Measurements from ENCODE around the gene DTNB.
A peak's percentile ranks its signal among the peaks of the same experiment; 100 is the strongest.

The DTNB gene

DNA sequence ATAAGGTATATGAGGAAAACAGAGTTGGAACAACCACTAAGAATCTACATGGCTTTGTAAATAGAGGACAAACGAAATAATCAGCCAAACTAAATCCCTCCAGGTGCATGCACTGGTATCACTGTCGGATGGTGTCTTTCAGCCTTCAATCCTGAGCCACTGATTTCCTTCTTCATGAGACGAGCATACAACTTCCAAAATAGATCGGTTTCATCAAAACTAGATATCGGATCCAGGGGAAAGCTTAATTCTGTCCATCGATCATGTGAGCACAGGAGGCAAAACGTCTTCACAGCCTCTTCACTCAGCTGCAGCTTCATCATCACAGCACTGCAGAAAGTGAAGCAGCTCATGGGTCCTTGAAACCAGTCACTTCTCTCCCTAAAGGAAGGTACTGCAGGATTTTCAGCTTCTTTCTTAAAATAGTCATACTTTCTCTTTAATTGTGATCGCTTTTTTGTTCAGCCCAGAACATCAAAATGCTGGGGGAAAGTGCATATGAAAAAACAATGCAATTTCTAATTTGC lies 80.5 kb downstream of the DTNB start:
- DNase-seq (ENCODE audit: extremely low read depth in 1 of 2, low read depth in 1 of 2) = no peak

DNA sequence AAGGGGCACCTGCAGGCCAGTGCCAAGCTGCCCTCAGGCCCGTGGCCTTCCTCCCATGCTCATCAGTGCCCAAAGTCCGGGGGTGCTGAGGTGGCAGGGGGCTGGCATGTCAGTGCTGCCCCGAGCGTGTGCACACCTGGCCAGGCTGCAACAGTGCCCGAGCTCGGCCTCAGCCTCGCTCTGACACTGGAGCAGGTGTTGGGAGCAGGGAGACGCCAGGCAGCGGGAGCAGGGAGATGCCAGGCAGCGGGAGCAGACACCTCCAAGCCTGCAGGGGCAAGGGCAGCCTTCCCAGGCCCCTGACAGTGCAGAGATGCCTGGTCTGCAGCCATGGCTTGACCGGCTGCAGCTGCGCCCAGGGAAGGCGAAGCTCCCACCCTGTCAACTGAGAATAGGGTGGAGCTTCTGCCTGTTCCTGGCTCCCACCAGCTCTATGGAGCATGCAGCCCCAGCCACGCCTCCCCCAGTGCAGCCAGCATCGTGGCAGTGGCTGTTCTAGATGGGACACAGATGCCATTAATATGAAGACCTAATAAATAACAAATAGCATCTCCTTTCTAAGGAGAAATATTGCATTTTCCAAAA lies 82.4 kb downstream of the DTNB start:
- DNase-seq (ENCODE audit: extremely low read depth in 1 of 2, low read depth in 1 of 2) = no peak

DNA sequence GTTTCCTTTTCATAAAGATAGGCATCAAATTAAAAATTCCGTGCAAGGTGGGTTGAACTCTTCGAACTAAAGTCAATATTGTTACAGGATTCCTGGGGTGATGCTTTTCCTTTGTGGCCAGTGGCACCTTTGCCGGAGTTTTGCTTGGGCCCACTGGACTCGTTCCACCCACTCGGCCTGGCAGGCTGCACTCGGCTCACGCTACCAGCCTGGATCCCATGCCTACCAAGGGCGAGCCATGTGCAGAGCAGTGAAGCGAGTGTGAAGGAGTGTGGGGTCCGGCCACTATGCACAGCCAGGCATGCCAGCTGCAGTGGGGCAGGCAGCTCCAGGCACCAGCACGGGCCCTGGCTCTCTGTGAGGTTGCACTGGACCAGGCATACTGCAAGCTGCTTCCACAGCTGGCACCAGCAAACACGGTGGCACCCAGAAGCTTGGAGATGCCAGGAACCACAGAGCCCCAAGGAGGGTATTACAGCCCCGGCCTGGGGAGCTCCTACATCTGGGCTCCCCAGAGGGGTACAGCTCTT lies 83.6 kb downstream of the DTNB start:
- DNase-seq (ENCODE audit: extremely low read depth in 1 of 2, low read depth in 1 of 2) = no peak

DNA sequence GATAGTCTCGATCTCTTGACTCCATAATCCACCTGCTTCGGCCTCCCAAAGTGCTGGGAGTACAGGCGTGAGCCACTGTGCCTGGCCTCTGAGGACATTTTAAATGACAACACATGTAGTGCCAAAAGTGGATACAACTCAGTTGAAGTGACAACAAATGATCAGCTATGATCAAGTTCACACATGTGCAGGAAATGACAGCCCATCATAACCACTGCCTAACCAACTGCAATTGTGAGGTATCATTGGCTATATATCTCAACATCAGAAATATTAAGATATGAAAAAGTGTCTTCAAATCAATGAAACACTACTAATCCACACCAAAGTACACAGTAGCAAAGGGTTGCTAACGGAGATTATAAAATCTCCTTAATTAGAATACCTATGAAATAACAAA lies 84.8 kb downstream of the DTNB start:
- no peak for DNase-seq (ENCODE audit: extremely low read depth in 1 of 2, low read depth in 1 of 2)

DNA sequence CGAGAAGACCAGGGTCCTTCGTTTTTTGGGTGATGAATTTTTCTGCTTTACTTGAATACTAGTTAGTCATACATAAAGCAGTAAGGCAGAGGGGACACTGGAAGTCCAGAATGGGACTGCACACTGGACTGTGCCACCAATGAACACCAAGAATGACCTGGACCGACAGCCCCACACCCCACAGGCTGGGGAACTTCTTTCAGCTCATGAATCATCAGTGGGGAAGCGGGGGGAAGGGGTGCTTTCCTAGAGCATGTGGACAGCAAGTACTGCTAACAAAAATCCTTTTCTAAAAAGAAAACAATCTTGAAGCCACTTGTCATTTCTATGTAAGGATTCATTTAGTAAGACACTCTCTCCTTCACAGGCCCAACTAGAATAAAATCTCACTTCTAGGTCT lies 86.0 kb downstream of the DTNB start:
- peak in 1 of 2 donors; percentile 35 for DNase-seq (ENCODE audit: extremely low read depth in 1 of 2, low read depth in 1 of 2)

DNA sequence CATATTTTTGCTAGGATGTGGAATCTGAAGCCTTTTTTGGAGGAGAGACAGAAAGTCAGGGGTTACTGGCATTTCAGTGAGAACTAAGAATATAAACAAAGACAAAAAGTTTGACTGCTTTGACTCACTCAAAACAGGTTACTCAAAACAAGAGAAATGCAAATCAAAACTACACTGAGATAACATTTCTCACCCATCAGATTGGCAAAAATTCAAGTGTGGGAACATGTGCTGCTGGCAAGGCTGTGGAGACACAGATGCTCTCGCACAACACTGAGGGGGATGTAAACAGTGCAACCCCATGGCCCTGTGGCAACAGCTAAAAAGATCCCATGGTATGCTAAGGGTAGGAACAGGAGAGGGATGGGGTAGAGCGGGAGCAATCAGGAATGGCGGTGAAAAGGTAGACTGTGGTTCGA lies 86.6 kb downstream of the DTNB start:
- DNase-seq (ENCODE audit: extremely low read depth in 1 of 2, low read depth in 1 of 2) = peak in 1 of 2 donors; percentile 20

DNA sequence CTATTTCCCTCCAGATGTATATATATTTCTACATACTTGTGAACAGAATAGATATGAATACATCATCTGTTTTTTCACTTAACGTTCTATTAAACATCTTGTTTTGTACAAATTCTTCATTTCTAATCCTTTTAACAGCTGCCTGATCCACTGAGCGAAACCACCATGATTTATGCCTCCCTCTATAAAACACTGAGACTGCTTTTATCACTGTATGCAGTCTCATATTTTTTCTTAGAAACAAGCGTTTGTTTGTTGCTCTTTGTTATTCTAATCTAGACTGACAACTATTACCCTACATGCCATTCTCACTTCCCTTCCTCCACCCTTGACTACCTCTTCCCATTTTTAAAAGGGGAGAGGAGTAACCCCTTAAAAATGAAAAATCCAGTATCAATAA lies 88.2 kb downstream of the DTNB start:
- no peak for DNase-seq (ENCODE audit: extremely low read depth in 1 of 2, low read depth in 1 of 2)

DNA sequence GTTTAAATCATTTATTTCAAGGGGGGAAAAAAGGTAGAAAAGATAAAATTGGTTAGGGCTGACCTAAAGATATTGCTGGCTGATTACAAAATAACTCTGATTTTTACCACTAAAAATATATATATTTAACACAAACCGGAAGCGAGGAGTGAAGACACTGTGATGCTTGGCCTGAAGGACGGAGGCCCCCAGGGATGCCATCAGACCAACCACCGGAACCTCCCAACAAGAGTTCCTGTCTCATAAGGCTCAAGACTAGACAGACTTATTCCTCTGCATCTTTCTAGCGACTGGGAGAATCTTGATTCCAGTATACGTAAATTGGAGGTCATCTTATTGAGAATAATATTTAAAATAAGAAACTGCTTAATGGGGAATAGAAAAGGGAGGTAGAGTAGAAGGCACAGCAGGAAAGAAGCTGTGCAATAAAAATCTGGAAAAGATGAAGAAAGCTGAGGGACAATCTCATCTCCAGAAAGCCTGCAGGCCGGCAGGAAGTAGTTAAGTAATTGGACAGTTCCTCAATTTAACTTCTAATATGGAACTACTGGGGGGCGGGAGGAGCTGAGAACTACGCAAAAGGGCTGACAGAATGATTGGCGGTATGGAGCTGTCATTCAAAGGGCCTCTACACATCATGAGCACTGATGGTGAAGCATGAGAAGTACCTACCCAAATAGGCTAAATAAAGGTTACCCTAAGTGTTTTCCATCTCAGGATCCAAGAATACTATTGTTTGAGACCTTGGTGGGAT lies 91.1 kb downstream of the DTNB start:
- DNase-seq (ENCODE audit: extremely low read depth in 1 of 2, low read depth in 1 of 2) = no peak

DNA sequence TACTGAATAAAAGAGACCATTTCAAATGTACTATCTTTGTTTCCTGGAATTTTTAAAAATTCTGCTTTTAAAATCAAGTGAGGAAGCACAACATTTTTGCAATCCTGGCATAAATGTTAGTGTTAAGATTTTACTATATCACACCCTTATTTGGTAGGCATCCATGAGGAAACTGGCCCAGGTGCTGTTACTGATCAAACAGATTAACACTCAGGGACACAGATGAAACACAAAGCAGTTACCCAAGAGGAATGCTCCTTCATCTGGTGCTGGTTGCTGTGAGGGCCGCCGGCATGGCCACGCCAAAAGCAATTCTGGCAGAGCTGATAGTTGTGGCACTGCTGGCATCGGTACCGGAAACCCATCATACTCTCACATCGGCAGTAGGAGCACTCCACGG lies 96.8 kb downstream of the DTNB start:
- no peak for DNase-seq (ENCODE audit: extremely low read depth in 1 of 2, low read depth in 1 of 2)

DNA sequence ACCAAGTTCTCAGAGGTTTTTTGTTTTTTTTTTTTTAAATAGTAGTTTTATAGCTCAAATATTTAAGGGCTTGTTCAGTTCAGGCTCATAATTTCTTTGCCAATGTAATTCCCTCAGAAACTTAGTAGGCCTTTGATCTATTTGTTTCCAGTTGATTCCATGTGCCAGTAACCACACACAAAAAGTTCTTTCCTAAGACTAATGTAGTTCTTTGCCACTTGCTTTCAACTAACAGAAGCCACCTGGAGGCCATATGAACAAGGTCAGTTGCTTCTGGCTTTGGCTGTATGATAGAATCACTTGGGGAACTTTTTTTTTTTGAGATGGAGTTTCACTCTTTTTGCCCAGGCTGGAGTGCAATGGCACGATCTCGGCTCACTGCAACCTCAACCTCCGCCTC lies 100.7 kb downstream of the DTNB start:
- no peak for DNase-seq (ENCODE audit: extremely low read depth in 1 of 2, low read depth in 1 of 2)

DNA sequence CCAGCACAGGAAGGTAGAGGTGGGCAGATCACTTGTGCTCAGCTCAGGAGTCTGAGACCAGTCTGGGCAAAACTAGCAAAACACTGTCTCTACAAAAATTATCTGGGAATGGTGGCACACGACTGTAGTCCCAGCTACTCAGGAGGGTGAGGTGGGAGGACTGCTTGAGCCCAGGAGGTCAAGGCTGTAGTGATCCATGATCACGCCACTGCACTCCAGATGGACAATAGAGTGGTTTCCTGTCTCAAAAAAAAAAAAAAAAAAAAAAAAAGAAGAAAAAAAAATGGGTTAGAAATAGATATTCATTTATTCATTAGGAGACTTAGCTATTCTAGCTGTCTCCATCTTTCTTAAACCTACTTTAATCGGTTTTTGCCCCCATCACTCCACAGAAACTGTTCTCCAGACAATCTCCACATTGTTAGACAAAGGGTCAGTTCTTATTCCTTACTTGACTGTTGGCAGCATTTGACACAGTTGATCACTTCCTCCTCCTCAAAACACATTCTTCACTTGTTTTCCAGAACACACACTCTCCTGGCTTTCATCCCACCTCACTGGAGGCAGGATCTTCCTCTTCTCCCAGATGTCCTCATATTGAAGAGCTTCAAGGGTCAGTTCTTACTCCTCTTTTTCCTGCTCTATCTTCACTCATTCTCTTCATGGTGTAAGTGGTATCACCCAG lies 103.1 kb downstream of the DTNB start:
- no peak for DNase-seq (ENCODE audit: extremely low read depth in 1 of 2, low read depth in 1 of 2)

DNA sequence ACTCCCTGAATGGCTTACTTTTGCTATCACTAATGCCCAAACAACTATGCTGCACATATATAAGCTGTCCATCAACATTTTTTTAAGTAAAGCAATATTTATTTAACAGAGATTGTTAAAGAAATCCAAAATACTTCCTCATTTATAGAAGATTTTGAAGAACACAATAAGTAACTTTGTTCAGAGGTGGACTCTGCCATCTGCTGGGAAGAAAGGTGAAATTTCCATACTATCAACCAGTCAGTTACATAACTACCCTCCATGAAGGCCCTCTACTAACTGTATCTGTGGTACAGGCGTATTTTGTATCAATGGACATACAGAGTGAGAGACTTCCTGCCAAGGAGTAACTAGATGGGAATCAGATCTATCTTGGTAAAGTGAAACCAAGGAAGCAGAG lies 106.0 kb downstream of the DTNB start:
- DNase-seq (ENCODE audit: extremely low read depth in 1 of 2, low read depth in 1 of 2) = no peak

DNA sequence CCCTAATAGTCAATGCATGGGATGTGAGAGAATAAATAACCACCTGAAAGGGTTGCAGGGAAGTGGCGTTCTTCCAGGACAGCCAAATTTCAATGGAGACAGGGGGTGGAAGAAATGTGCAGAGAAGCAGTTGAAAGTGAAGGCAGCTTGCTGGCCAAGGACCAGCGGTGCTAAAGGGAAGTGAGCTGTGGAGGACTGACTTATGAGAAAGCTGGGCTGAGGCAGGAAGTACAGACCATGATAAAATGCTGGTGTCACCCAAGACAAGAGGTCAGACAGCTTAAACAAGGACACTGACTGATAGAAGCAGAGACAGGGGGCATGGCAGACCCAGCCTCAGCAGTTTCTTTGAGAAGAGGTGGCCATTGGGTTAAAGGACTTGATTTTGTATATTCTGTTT lies 106.7 kb downstream of the DTNB start:
- DNase-seq (ENCODE audit: extremely low read depth in 1 of 2, low read depth in 1 of 2) = no peak

DNA sequence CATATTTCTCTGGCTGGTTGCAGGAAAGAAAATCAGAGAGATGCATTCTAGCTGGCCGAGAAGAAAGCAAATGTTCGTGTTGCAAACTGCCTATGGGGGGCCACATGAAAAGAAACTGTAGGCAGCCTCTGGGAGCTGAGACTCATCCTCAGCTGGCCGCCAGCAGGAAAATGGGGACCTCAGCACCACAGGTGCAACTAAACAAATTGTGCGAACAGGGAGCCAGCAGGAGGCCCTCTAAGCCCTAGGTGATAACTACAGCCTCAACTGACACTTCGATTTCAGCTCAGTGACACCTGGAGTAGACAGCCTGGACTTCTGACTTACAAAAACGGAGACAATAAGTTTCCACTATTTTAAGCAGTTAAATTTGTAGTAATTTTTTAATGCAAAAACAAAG lies 107.3 kb downstream of the DTNB start:
- DNase-seq (ENCODE audit: extremely low read depth in 1 of 2, low read depth in 1 of 2) = no peak

DNA sequence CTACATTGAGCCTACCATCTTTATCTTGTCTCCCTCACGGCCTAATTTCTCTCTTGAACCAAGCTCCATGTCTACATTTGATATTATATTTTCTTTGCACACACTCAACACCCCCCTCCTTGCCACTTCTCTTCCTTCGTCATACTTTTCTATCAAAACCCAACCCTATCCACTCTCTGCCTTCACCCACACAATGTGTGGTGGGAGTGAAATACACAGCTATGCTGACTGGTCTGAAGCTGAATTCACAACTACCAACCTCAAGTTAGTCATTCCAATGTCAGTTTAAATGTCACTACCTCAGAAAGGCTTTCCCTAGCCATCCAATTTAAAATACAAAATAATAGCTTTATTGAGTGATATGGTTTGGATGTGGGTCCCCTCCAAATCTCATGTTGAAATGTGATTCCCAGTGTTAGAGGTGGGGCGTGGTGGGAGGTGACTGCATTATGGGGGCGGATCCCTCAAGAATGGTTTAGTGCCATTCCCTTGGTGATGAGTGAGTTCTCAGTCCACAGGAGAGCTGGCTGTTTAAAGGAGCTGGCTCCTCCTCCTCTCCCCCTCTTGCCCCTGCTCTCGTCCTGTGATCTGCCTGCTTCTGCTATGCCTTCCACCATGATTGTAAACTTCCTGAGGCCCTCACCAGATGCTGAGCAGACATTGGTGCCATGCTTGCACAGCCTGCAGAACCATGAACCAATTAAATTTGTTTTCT lies 112.1 kb downstream of the DTNB start:
- DNase-seq (ENCODE audit: extremely low read depth in 1 of 2, low read depth in 1 of 2) = peak; percentile 8 to 37

DNA sequence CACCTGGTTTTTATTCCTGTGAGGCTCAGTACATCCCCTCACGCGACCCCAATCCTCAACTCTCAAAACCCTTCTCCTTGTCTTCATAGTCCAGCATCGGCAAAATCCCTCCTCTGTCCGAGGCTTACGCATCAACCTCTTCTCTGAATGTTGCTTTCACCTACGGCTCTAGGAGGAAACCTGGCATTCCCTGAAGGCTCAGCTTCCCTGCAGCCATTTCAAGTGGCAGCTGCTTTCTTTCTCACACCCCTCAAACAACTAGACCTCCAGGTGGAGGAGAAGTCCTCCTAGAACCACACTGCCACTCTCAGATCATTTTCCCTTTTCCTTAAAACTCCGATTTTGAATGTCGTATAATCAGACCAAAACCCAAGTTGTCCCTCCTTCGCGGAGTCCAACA lies 114.2 kb downstream of the DTNB start:
- DNase-seq (ENCODE audit: extremely low read depth in 1 of 2, low read depth in 1 of 2) = no peak

DNA sequence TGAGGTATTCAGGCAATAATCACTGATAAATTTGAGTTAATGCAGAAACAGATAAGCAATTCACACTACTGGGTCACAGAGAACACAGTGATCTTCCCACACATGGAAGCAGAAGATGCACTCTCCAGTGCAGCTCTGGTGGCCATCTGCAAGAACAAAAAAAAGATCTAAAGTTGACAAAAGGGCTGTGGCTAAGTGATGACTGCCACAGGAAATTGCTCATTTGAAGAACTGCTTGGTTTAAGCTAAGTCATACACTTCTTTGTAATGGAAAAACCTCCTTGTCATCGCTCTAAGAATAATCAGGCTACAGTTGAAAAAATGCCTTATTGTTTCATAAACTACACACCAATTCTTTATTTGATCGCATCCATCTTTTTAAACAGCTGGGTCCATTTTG lies 115.1 kb downstream of the DTNB start:
- DNase-seq (ENCODE audit: extremely low read depth in 1 of 2, low read depth in 1 of 2) = peak; percentile 1 to 27

DNA sequence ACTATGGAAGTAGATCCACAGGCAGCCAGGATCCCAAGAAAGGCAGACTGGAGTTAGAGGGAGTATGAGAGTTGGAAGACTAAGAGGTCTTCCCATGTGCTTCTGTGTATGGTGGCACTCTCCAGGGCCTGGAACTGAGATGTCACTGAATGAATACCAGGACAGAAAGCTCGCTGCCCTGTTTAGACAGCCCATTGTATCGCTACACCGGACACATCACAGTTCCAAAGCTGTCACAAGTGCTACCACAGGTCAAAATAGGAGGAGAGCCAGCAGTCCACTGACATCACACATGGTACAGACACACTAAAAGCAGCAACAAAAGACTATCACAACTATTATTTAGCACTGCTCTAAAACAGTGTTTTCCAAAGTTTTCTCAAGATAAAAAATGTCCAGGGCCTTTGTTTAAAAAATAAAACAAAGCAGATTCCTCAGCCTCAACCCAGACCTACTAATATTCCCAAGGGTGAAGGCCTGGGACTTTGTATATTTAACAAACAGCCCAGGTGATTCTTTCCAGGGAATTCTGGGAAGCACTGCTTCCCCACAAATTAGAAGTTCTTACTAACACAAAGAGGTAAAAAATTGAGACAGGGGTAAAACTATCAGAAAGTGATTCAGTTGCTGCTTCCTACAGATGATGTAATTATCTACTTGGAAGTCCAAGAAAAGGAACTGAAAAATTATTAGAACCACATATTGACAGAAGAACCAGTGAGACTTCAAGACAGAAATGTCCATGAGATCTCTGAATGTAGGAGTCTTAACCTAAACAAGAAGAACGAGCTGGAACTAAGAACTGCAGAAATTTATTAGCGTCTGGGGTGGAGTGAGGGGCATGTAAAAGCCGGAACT lies 116.0 kb downstream of the DTNB start:
- DNase-seq (ENCODE audit: extremely low read depth in 1 of 2, low read depth in 1 of 2) = no peak

DNA sequence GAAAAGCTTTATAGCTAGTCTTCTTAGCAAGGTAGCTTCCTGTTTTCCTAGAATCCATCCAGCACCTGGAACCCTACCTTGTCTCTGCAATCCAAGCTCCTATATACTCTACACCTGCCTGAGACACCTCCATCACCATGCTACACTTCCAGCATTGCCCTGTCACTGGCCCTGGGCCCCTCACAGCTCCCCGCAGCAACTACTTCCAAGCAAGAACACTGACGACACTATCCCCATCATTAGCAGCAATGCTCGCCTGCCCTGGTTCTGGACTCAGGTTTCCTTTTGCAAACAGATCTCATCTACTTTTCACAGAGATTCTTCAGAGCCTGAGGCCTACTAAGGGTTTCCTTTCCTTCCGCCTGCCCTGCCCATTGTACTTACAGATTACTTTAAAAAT lies 121.1 kb downstream of the DTNB start:
- DNase-seq (ENCODE audit: extremely low read depth in 1 of 2, low read depth in 1 of 2) = no peak

DNA sequence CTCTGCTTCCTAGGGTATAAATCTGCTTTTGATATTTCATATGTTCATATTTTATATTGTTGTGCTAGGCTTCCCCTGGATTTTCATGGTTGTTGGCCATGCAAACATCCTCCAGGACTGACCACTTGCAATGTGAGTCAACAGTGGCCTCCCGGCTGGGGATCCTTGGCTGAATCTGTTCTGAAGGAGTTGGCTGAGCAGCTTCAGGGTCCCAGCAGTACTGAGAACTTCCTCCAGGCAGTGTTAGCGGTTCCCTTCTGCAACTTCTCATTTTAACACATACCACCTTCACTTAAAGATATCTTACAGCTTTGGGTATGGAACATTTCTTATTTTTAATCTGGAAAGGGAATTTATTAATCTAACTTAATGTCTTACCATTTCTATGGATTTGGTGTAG lies 122.1 kb downstream of the DTNB start:
- no peak for DNase-seq (ENCODE audit: extremely low read depth in 1 of 2, low read depth in 1 of 2)
